ENCODE data around the gene PIERCE2. TPM values are rescaled to one million over a fixed set of nuclear protein-coding genes. Genes with fewer than 3 reads are reported as not detected.

Gene PIERCE2, protein sequence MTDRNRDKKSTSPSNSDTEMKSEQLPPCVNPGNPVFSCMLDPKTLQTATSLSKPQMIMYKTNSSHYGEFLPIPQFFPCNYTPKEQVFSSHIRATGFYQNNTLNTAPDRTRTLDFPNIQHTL
- 0.41 TPM for polyA plus RNA-seq (2012; ENCODE audit: low read depth, missing spikeins)

- TF ChIP-seq SPI1 (IDR thresholded peaks at IDR 0.05; ENCODE audit: low read depth, low read length) = no peak
- TF ChIP-seq POU2F2 (IDR thresholded peaks at IDR 0.05; ENCODE audit: low read depth, low read length) = no peak
- TF ChIP-seq TAF1 (IDR thresholded peaks at IDR 0.05; ENCODE audit: low read depth, low read length) = no peak
- TF ChIP-seq POLR2AphosphoS5 (IDR thresholded peaks at IDR 0.05; ENCODE audit: low read depth, low read length) = 0 out of 2 replicates have a peak, but pooled peaks have one; percentile 27
- TF ChIP-seq PAX5 (IDR thresholded peaks at IDR 0.05; ENCODE audit: insufficient read depth, low read length, severe bottlenecking) = peak; percentile 36
- TF ChIP-seq POLR2A (IDR thresholded peaks at IDR 0.05; ENCODE audit: low read depth, low read length) = no peak
- peak; percentile 95 for FAIRE-seq
- DNase-seq (ENCODE audit: insufficient read length, low spot score) = peak; percentile 89
Measured at GRCh38 chr15:55408012-55408928, at the start of gene PIERCE2, which contains the start of gene CCPG1. TSS of gene PIERCE2 (plus strand) at chr15:55408495. CDS start at chr15:55408769, 274 bp downstream. TSS of gene CCPG1 (minus strand) at chr15:55408359. CDS start at chr15:55389424, 18,935 bp downstream.

DNA sequence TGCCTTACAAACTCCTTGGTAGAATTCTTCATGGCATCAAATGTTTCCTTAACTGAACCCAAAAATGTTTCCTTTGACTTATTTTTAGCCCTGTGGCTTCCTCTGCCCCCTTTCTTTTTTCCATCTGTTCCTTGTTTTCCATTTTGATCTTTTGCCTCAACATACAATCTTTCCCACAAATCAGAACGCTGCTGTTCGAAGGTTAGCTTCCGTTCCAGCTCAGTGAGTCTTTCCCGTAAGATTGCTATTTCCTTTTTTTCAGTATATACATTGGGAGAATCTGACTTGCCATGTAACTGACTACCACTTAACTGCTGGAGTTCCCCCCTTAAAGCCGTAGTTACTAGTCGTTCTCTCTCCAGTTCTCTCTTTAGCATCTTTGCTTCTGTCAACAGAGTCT is 48.0 kb upstream of the PIERCE2 start:
- no peak for DNase-seq (ENCODE audit: insufficient read length, low spot score)
- TF ChIP-seq POLR2AphosphoS5 (IDR thresholded peaks at IDR 0.05; ENCODE audit: low read depth, low read length) (no peak), SPI1 (IDR thresholded peaks at IDR 0.05; ENCODE audit: low read depth, low read length) (no peak), TAF1 (IDR thresholded peaks at IDR 0.05; ENCODE audit: low read depth, low read length) (no peak), POU2F2 (IDR thresholded peaks at IDR 0.05; ENCODE audit: low read depth, low read length) (no peak), POLR2A (IDR thresholded peaks at IDR 0.05; ENCODE audit: low read depth, low read length) (no peak), PAX5 (IDR thresholded peaks at IDR 0.05; ENCODE audit: insufficient read depth, low read length, severe bottlenecking) (no peak)
- no peak for FAIRE-seq

GRCh38 chr15:55361048-55361447 is 47.2 kb upstream of the PIERCE2 start:
- TF ChIP-seq TAF1 (IDR thresholded peaks at IDR 0.05; ENCODE audit: low read depth, low read length) (no peak), POLR2AphosphoS5 (IDR thresholded peaks at IDR 0.05; ENCODE audit: low read depth, low read length) (no peak), POU2F2 (IDR thresholded peaks at IDR 0.05; ENCODE audit: low read depth, low read length) (no peak), POLR2A (IDR thresholded peaks at IDR 0.05; ENCODE audit: low read depth, low read length) (no peak), PAX5 (IDR thresholded peaks at IDR 0.05; ENCODE audit: insufficient read depth, low read length, severe bottlenecking) (no peak), SPI1 (IDR thresholded peaks at IDR 0.05; ENCODE audit: low read depth, low read length) (no peak)
- DNase-seq (ENCODE audit: insufficient read length, low spot score) (no peak), FAIRE-seq (no peak)

DNA sequence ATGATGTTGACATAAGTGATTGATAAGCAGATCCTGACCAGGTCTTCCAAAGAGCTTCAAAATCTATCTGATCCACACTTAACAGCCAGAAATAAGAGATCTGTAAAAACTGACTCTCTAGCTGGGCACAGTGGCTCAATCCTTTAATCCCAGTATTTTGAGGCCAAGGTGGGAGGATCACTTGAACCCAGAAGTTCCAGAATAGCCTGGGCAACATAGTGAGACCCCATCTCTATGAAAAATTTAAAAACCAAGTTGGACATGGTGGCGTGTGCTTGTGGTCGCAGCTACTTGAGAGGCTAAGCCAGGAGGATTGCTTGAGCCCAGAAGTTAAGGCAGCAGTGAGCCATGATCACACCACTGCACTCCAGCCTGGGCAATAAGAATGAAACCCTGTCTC is 45.7 kb upstream of the PIERCE2 start:
- FAIRE-seq (no peak), DNase-seq (ENCODE audit: insufficient read length, low spot score) (no peak)
- TF ChIP-seq POLR2A (IDR thresholded peaks at IDR 0.05; ENCODE audit: low read depth, low read length) (no peak), POLR2AphosphoS5 (IDR thresholded peaks at IDR 0.05; ENCODE audit: low read depth, low read length) (no peak), TAF1 (IDR thresholded peaks at IDR 0.05; ENCODE audit: low read depth, low read length) (no peak), POU2F2 (IDR thresholded peaks at IDR 0.05; ENCODE audit: low read depth, low read length) (no peak), SPI1 (IDR thresholded peaks at IDR 0.05; ENCODE audit: low read depth, low read length) (no peak)

DNA sequence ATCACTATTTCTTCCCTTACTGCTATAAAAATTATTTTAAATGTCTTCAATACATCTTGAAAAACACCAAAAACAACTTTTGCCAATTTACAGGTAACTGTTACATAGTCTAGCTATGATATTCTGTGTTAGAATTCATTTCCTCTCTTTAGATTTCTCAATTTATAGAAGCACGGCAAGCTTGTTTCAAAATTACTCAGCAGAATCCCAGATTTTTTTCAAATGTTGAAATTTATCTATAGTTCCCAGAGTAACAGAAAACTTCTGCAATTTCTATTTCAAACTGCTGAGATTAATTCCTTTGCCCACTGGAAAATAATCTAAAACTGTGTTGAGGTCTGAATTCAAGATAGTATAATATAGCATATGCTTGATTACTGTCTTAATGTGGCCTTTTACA is 41.3 kb upstream of the PIERCE2 start:
- no peak for TF ChIP-seq SPI1 (IDR thresholded peaks at IDR 0.05; ENCODE audit: low read depth, low read length)
- no peak for TF ChIP-seq POLR2AphosphoS5 (IDR thresholded peaks at IDR 0.05; ENCODE audit: low read depth, low read length)
- TF ChIP-seq POU2F2 (IDR thresholded peaks at IDR 0.05; ENCODE audit: low read depth, low read length) = no peak
- TF ChIP-seq PAX5 (IDR thresholded peaks at IDR 0.05; ENCODE audit: insufficient read depth, low read length, severe bottlenecking) = no peak
- no peak for TF ChIP-seq TAF1 (IDR thresholded peaks at IDR 0.05; ENCODE audit: low read depth, low read length)
- no peak for TF ChIP-seq POLR2A (IDR thresholded peaks at IDR 0.05; ENCODE audit: low read depth, low read length)
- DNase-seq (ENCODE audit: insufficient read length, low spot score) = no peak
- FAIRE-seq = no peak

GRCh38 chr15:55372701-55373440 is 35.4 kb upstream of the PIERCE2 start:
- TF ChIP-seq SPI1 (IDR thresholded peaks at IDR 0.05; ENCODE audit: low read depth, low read length) (peak; percentile 35; the same call in 1 of the 2 replicates), POU2F2 (IDR thresholded peaks at IDR 0.05; ENCODE audit: low read depth, low read length) (no peak)
- DNase-seq (ENCODE audit: insufficient read length, low spot score) (no peak), FAIRE-seq (peak; percentile 70)

DNA sequence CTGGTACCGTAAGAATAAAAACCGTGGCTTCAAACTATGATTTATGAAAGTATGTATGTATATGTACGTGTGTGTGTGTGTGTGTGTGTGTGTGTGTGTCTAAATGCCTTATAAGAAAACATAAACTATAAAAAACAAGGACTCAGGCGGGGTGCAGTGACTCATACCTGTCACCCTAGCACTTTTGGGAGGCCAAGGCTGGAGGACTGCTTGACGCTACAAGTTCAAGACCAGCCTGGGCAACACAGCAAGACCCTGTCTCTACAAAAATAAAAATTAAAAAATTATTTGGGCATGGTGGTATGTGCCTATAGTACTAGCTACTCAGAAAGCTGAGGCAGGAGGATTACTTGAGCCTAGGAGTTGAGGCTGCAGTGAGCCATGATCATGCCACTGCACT is 29.2 kb upstream of the PIERCE2 start:
- TF ChIP-seq SPI1 (IDR thresholded peaks at IDR 0.05; ENCODE audit: low read depth, low read length) = no peak
- FAIRE-seq (no peak), DNase-seq (ENCODE audit: insufficient read length, low spot score) (no peak)

DNA sequence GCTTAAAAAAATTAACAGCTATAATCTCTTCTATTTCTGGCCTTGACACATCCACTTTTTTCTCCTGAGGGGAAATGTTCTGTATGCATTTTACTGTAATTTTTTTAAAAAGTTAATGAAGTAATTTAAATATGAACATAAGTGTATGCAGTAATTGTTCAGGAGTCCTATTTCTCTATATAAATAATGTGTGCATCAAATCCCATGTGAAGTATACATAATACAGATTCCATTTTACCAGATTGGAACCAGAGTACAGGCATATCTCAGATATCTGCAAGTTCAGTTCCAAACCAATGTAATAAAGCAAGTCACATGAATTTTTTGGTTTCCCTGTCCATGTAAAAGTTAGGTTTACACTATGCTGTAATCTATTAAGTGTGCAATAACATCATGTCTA is 26.7 kb upstream of the PIERCE2 start:
- FAIRE-seq = no peak
- no peak for DNase-seq (ENCODE audit: insufficient read length, low spot score)
- TF ChIP-seq POLR2AphosphoS5 (IDR thresholded peaks at IDR 0.05; ENCODE audit: low read depth, low read length) (no peak), TAF1 (IDR thresholded peaks at IDR 0.05; ENCODE audit: low read depth, low read length) (no peak), POLR2A (IDR thresholded peaks at IDR 0.05; ENCODE audit: low read depth, low read length) (no peak)

DNA sequence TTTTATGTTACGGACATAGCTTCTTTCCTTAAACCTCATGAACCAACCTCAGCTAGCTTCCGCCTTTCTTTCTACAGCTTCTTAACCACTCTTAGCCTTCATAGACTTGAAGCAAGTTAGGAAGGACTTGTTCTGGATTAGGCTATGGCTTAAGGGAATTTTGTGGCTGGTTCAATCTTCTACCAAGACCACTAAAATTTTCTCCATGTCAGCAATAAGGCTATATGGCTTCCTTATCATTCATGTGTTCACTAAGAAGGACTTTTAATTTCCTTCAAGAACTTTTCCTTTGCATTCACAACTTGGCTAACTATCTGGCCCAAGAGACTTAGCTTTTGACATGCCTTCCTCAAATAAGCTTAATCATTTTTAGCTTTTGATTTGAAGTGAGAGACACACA is 24.6 kb upstream of the PIERCE2 start:
- TF ChIP-seq POLR2AphosphoS5 (IDR thresholded peaks at IDR 0.05; ENCODE audit: low read depth, low read length) = no peak
- no peak for TF ChIP-seq POLR2A (IDR thresholded peaks at IDR 0.05; ENCODE audit: low read depth, low read length)
- no peak for TF ChIP-seq TAF1 (IDR thresholded peaks at IDR 0.05; ENCODE audit: low read depth, low read length)
- no peak for TF ChIP-seq POU2F2 (IDR thresholded peaks at IDR 0.05; ENCODE audit: low read depth, low read length)
- TF ChIP-seq PAX5 (IDR thresholded peaks at IDR 0.05; ENCODE audit: insufficient read depth, low read length, severe bottlenecking) = no peak
- TF ChIP-seq SPI1 (IDR thresholded peaks at IDR 0.05; ENCODE audit: low read depth, low read length) = no peak
- no peak for FAIRE-seq

More for the DNA sequence above, 24.6 kb upstream of the PIERCE2 start:
- no peak for DNase-seq (ENCODE audit: insufficient read length, low spot score)

All from GM12891 (cell line).